ENCODE measurements around the gene AGBL4.

The AGBL4 gene

GRCh38 chr1:49234988-49235387, 788.8 kb downstream of the AGBL4 start:
- no peak for DNase-seq (ENCODE audit: low read depth, low spot score)
- H3K36me3 ChIP-seq (ENCODE audit: insufficient read depth, low read length) = no peaks in the 10 kb centered on the region
- no peaks in the 10 kb centered on the region for H3K9me3 ChIP-seq (ENCODE audit: low read depth, low read length)
- TF ChIP-seq POLR2AphosphoS5 (IDR thresholded peaks at IDR 0.05; ENCODE audit: borderline replicate concordance, low read depth, low read length) (no peak), FOXP2 (optimal IDR thresholded peaks at IDR 0.05; ENCODE audit: control extremely low read depth, extremely low read length, insufficient read depth) (no peak), EZH2 (IDR thresholded peaks at IDR 0.05) (no peak)
- H3K4me3 ChIP-seq = no peak overlapping the region
- H3K9ac ChIP-seq (ENCODE audit: insufficient read length) = no peak overlapping the region
- no peak overlapping the region for H3K27ac ChIP-seq

GRCh38 chr1:49229555-49229954, 794.2 kb downstream of the AGBL4 start:
- Histone ChIP-seq H3K9ac (ENCODE audit: insufficient read length) (no peak overlapping the region), H3K9me3 (ENCODE audit: low read depth, low read length) (no peaks in the 10 kb centered on the region), H3K4me3 (no peak overlapping the region), H3K27ac (no peak overlapping the region), H3K36me3 (ENCODE audit: insufficient read depth, low read length) (no peaks in the 10 kb centered on the region)
- DNase-seq (ENCODE audit: low read depth, low spot score) = no peak
- TF ChIP-seq POLR2AphosphoS5 (IDR thresholded peaks at IDR 0.05; ENCODE audit: borderline replicate concordance, low read depth, low read length) (no peak), EZH2 (IDR thresholded peaks at IDR 0.05) (no peak), FOXP2 (optimal IDR thresholded peaks at IDR 0.05; ENCODE audit: control extremely low read depth, extremely low read length, insufficient read depth) (no peak)

- no peak overlapping the region for H3K9ac ChIP-seq (ENCODE audit: insufficient read length)
- H3K4me3 ChIP-seq = no peak overlapping the region
These were observed 797.0 kb downstream of the AGBL4 start for GRCh38 chr1:49226758-49227157.

GRCh38 chr1:49225464-49225863, 798.3 kb downstream of the AGBL4 start:
- Histone ChIP-seq H3K9ac (ENCODE audit: insufficient read length) (no peak overlapping the region), H3K36me3 (ENCODE audit: insufficient read depth, low read length) (no peaks in the 10 kb centered on the region), H3K4me3 (no peak overlapping the region), H3K9me3 (ENCODE audit: low read depth, low read length) (no peaks in the 10 kb centered on the region), H3K27ac (no peak overlapping the region)
- DNase-seq (ENCODE audit: low read depth, low spot score) = no peak
- no peak for TF ChIP-seq FOXP2 (optimal IDR thresholded peaks at IDR 0.05; ENCODE audit: control extremely low read depth, extremely low read length, insufficient read depth)
- TF ChIP-seq POLR2AphosphoS5 (IDR thresholded peaks at IDR 0.05; ENCODE audit: borderline replicate concordance, low read depth, low read length) = no peak
- TF ChIP-seq EZH2 (IDR thresholded peaks at IDR 0.05) = no peak

More at GRCh38 chr1:49226758-49227157, 797.0 kb downstream of the AGBL4 start:
- no peaks in the 10 kb centered on the region for H3K36me3 ChIP-seq (ENCODE audit: insufficient read depth, low read length)
- TF ChIP-seq EZH2 (IDR thresholded peaks at IDR 0.05) (no peak), FOXP2 (optimal IDR thresholded peaks at IDR 0.05; ENCODE audit: control extremely low read depth, extremely low read length, insufficient read depth) (no peak), POLR2AphosphoS5 (IDR thresholded peaks at IDR 0.05; ENCODE audit: borderline replicate concordance, low read depth, low read length) (no peak)
- no peak overlapping the region for H3K27ac ChIP-seq
- no peak for DNase-seq (ENCODE audit: low read depth, low spot score)
- no peaks in the 10 kb centered on the region for H3K9me3 ChIP-seq (ENCODE audit: low read depth, low read length)

- H3K36me3 ChIP-seq (ENCODE audit: insufficient read depth, low read length) = no peaks in the 10 kb centered on the region
- H3K9me3 ChIP-seq (ENCODE audit: low read depth, low read length) = no peaks in the 10 kb centered on the region
- TF ChIP-seq POLR2AphosphoS5 (IDR thresholded peaks at IDR 0.05; ENCODE audit: borderline replicate concordance, low read depth, low read length) (no peak), FOXP2 (optimal IDR thresholded peaks at IDR 0.05; ENCODE audit: control extremely low read depth, extremely low read length, insufficient read depth) (no peak), EZH2 (IDR thresholded peaks at IDR 0.05) (no peak)
- H3K9ac ChIP-seq (ENCODE audit: insufficient read length) = no peak overlapping the region
- no peak overlapping the region for H3K4me3 ChIP-seq
- no peak for DNase-seq (ENCODE audit: low read depth, low spot score)
- no peak overlapping the region for H3K27ac ChIP-seq
These were observed 810.5 kb downstream of the AGBL4 start for GRCh38 chr1:49213301-49213700.

GRCh38 chr1:49208712-49209111, 815.0 kb downstream of the AGBL4 start:
- Histone ChIP-seq H3K4me3 (no peak overlapping the region), H3K9me3 (ENCODE audit: low read depth, low read length) (no peaks in the 10 kb centered on the region), H3K9ac (ENCODE audit: insufficient read length) (no peak overlapping the region), H3K27ac (no peak overlapping the region), H3K36me3 (ENCODE audit: insufficient read depth, low read length) (no peaks in the 10 kb centered on the region)
- TF ChIP-seq EZH2 (IDR thresholded peaks at IDR 0.05) (no peak), POLR2AphosphoS5 (IDR thresholded peaks at IDR 0.05; ENCODE audit: borderline replicate concordance, low read depth, low read length) (no peak), FOXP2 (optimal IDR thresholded peaks at IDR 0.05; ENCODE audit: control extremely low read depth, extremely low read length, insufficient read depth) (no peak)
- DNase-seq (ENCODE audit: low read depth, low spot score) = no peak

- Histone ChIP-seq H3K4me3 (no peak overlapping the region), H3K9ac (ENCODE audit: insufficient read length) (no peak overlapping the region), H3K9me3 (ENCODE audit: low read depth, low read length) (no peaks in the 10 kb centered on the region), H3K36me3 (ENCODE audit: insufficient read depth, low read length) (no peaks in the 10 kb centered on the region), H3K27ac (no peak overlapping the region)
- TF ChIP-seq POLR2AphosphoS5 (IDR thresholded peaks at IDR 0.05; ENCODE audit: borderline replicate concordance, low read depth, low read length) = no peak
- no peak for TF ChIP-seq FOXP2 (optimal IDR thresholded peaks at IDR 0.05; ENCODE audit: control extremely low read depth, extremely low read length, insufficient read depth)
- no peak for TF ChIP-seq EZH2 (IDR thresholded peaks at IDR 0.05)
- DNase-seq (ENCODE audit: low read depth, low spot score) = no peak
These were observed 819.0 kb downstream of the AGBL4 start for GRCh38 chr1:49204720-49205119.

- TF ChIP-seq EZH2 (IDR thresholded peaks at IDR 0.05) (no peak), POLR2AphosphoS5 (IDR thresholded peaks at IDR 0.05; ENCODE audit: borderline replicate concordance, low read depth, low read length) (no peak), FOXP2 (optimal IDR thresholded peaks at IDR 0.05; ENCODE audit: control extremely low read depth, extremely low read length, insufficient read depth) (no peak)
- Histone ChIP-seq H3K9ac (ENCODE audit: insufficient read length) (no peak overlapping the region), H3K27ac (no peak overlapping the region), H3K4me3 (no peak overlapping the region), H3K36me3 (ENCODE audit: insufficient read depth, low read length) (no peaks in the 10 kb centered on the region), H3K9me3 (ENCODE audit: low read depth, low read length) (no peaks in the 10 kb centered on the region)
- DNase-seq (ENCODE audit: low read depth, low spot score) = no peak
These were observed 823.0 kb downstream of the AGBL4 start for GRCh38 chr1:49200738-49201137.

- no peak overlapping the region for H3K27ac ChIP-seq
- H3K9me3 ChIP-seq (ENCODE audit: low read depth, low read length) = no peaks in the 10 kb centered on the region
These were observed 824.2 kb downstream of the AGBL4 start for GRCh38 chr1:49199564-49199963.

More at GRCh38 chr1:49199564-49199963, 824.2 kb downstream of the AGBL4 start:
- Histone ChIP-seq H3K4me3 (no peak overlapping the region), H3K9ac (ENCODE audit: insufficient read length) (no peak overlapping the region), H3K36me3 (ENCODE audit: insufficient read depth, low read length) (no peaks in the 10 kb centered on the region)
- TF ChIP-seq FOXP2 (optimal IDR thresholded peaks at IDR 0.05; ENCODE audit: control extremely low read depth, extremely low read length, insufficient read depth) = no peak
- TF ChIP-seq POLR2AphosphoS5 (IDR thresholded peaks at IDR 0.05; ENCODE audit: borderline replicate concordance, low read depth, low read length) = no peak
- no peak for TF ChIP-seq EZH2 (IDR thresholded peaks at IDR 0.05)
- DNase-seq (ENCODE audit: low read depth, low spot score) = no peak

Measured in SK-N-MC (cell line).